Endothelial cell of umbilical vein (primary cell): ENCODE results near the gene DLG5. TPM values are rescaled to one million over a fixed set of nuclear protein-coding genes. Genes with fewer than 3 reads are reported as not detected.

Experiments
- BruUV-seq: library from RNA; stranded (reverse); fragments of 400-500 nt; replicated peaks from 2 replicates; lab custom pipeline; 2021; lab: Mats Ljungman, UMichigan
- CTCF ChIA-PET: fragments of 300-600, 350-600 bp; sonication (Branson Sonifier 250); formaldehyde crosslinking; loops from one replicate; lab custom pipeline; 2021; ENCODE audit warnings: antibody characterized with exemption, inconsistent platforms; lab: Charles Lee
- POLR2A ChIA-PET: fragments of 300-600, 350-600 bp; sonication (Branson Sonifier 250); formaldehyde crosslinking; loops from one replicate; lab custom pipeline; 2021; ENCODE audit warnings: antibody characterized with exemption, inconsistent platforms; lab: Charles Lee
- DNase-seq: peaks from one replicate; pipeline ENCODE4 v3.0.0-alpha.2; 2011; ENCODE audit warnings: low read depth, low spot score
- FAIRE-seq: peaks from 2 replicates; lab custom pipeline; 2011; peaks lifted over from hg19 to GRCh38; lab: Jason Lieb, UNC
- H2AFZ ChIP-seq: 2 replicates; pipeline ENCODE4 v1.6.0; 2012; ENCODE audit warnings: low read depth, low read length, control low read depth, inconsistent platforms
- H3K27ac ChIP-seq: 2 replicates; pipeline ENCODE4 v1.5.1; 2011; ENCODE audit warnings: low read depth, mild to moderate bottlenecking, control low read depth, low read length, moderate library complexity; ENCODE audit not compliant: insufficient read depth
- H3K27me3 ChIP-seq, 2 experiments: 2 replicates each; pipeline versions ENCODE4 v1.6.0 to v1.6.1; 2011; ENCODE audit warnings: low read length in 2 of 2, mixed read lengths in 1 of 2; ENCODE audit not compliant: control insufficient read depth in 2 of 2, insufficient read depth in 2 of 2
- H3K36me3 ChIP-seq, 2 experiments: 2 replicates in 1 of 2; 3 replicates in 1 of 2; pipeline ENCODE4 v1.5.1; 2011; ENCODE audit warnings: low read length in 2 of 2, mild to moderate bottlenecking in 1 of 2, moderate library complexity in 1 of 2; ENCODE audit not compliant: control insufficient read depth in 2 of 2, insufficient read depth in 2 of 2; ENCODE audit errors: extremely low read depth in 1 of 2
- H3K4me1 ChIP-seq: 3 replicates; pipeline ENCODE4 v1.5.1; 2011; ENCODE audit warnings: mild to moderate bottlenecking, low read length; ENCODE audit not compliant: control insufficient read depth, insufficient read depth; ENCODE audit errors: extremely low read depth
- H3K4me2 ChIP-seq: 2 replicates; pipeline ENCODE4 v1.6.1; 2011; ENCODE audit warnings: low read length, control low read depth, mixed read lengths; ENCODE audit not compliant: insufficient read depth
- H3K4me3 ChIP-seq, 3 experiments: fragments of 200-600 bp in 1 of 3; sonication (generic), shearing (Covaris generic) in 1 of 3; replicated peaks in 1 of 3; 2 replicates each; pipeline ENCODE4 v1.5.1; 2011 to 2016; ENCODE audit warnings: control low read depth in 3 of 3, low read length in 3 of 3, mild to moderate bottlenecking in 2 of 3, inconsistent platforms in 1 of 3, low read depth in 1 of 3, moderate library complexity in 1 of 3; ENCODE audit not compliant: insufficient read depth in 1 of 3
- H3K79me2 ChIP-seq: 2 replicates; pipeline ENCODE4 v1.6.0; 2012; ENCODE audit warnings: low read length, inconsistent platforms; ENCODE audit not compliant: control insufficient read depth, insufficient read depth
- H3K9ac ChIP-seq: replicated peaks from 2 replicates; pipeline ENCODE3; 2011; ENCODE audit warnings: low read length, control low read depth; ENCODE audit not compliant: insufficient read depth; ENCODE audit errors: extremely low read depth
- H3K9me1 ChIP-seq: replicated peaks from 3 replicates; pipeline ENCODE4 v1.6.0; 2011; ENCODE audit warnings: mild to moderate bottlenecking, low read length; ENCODE audit not compliant: control insufficient read depth, insufficient read depth; ENCODE audit errors: extremely low read depth
- H3K9me3 ChIP-seq: replicated peaks from 2 replicates; pipeline ENCODE4 v1.5.1; 2012; ENCODE audit warnings: low read length, inconsistent platforms; ENCODE audit not compliant: control insufficient read depth, insufficient read depth
- H4K20me1 ChIP-seq: replicated peaks from 2 replicates; pipeline ENCODE3; 2011; ENCODE audit warnings: mild to moderate bottlenecking, low read length; ENCODE audit not compliant: control insufficient read depth, insufficient read depth; ENCODE audit errors: extremely low read depth
- EZH2 ChIP-seq: IDR thresholded peaks from 2 replicates; pipeline ENCODE4 v1.6.1; 2012; ENCODE audit warnings: borderline replicate concordance, low read depth, mild to moderate bottlenecking, moderate library complexity, low read length, inconsistent platforms; ENCODE audit not compliant: severe bottlenecking
- FOS ChIP-seq: IDR thresholded peaks from 2 replicates; pipeline ENCODE4 v1.6.1; 2011; ENCODE audit warnings: mild to moderate bottlenecking, low read length, moderate library complexity, borderline replicate concordance; ENCODE audit not compliant: insufficient read depth
- GATA2 ChIP-seq: IDR thresholded peaks from 2 replicates; pipeline ENCODE4 v1.7.0; 2011; ENCODE audit warnings: low read depth, mild to moderate bottlenecking, moderate library complexity, mixed read lengths, low read length; ENCODE audit not compliant: insufficient read length, insufficient read depth
- JUN ChIP-seq: IDR thresholded peaks from 2 replicates; pipeline ENCODE4 v1.6.1; 2011; ENCODE audit warnings: borderline replicate concordance, low read depth; ENCODE audit not compliant: insufficient read length, insufficient read depth
- MYC ChIP-seq: IDR thresholded peaks from one replicate; pipeline ENCODE4 v1.6.1; 2011; ENCODE audit warnings: mild to moderate bottlenecking, low read depth, low read length
- POLR2A ChIP-seq: IDR thresholded peaks from 2 replicates; pipeline ENCODE4 v1.6.1; 2012; ENCODE audit warnings: low read depth, mild to moderate bottlenecking, control low read depth, low read length
- POLR2AphosphoS5 ChIP-seq: IDR thresholded peaks from 2 replicates; pipeline ENCODE4 v1.6.1; 2012; ENCODE audit warnings: low read depth, mild to moderate bottlenecking, control low read depth, low read length, moderate library complexity; ENCODE audit not compliant: insufficient read depth
- dilution Hi-C: fragments of 300-500 bp; cut with MboI; formaldehyde crosslinking; loops from one replicate; pipeline ENCODE4 v1.15.0; 2019; ENCODE audit warnings: low sequenced_read_pairs; ENCODE audit not compliant: extremely low pct_ligation_motif_present
- intact Hi-C: fragments of 100-400 bp; cut with micrococcal nuclease; formaldehyde crosslinking; loops from one replicate; pipeline ENCODE4 v1.10.0; 2022
- polyA plus RNA-seq, 4 experiments: library from polyadenylated mRNA; depleted of rRNA in 3 of 4; stranded (reverse) in 3 of 4; unstranded in 1 of 4; fragments of >200 nt; gene quantifications; 2 replicates each; pipeline versions ENCODE4 v1.2.1 to v1.2.3, GENCODE V29; 2011 to 2012; ENCODE audit warnings: missing spikeins in 1 of 4
- total RNA-seq: library from RNA; stranded (reverse); gene quantifications from 2 replicates; pipeline ENCODE4 v1.2.3, GENCODE V29; 2021
- TF ChIP-seq, protein P1 (sequence below): IDR thresholded peaks from 2 replicates; pipeline ENCODE4 v1.6.1; 2011; ENCODE audit not compliant: insufficient read depth, insufficient read length
- TF ChIP-seq, protein P2 (sequence below), 2 donors: IDR thresholded peaks; 1 replicate in 1 of 2; 2 replicates in 1 of 2; pipeline ENCODE4 v1.5.1; 2011; ENCODE audit warnings: low read length in 2 of 2, mild to moderate bottlenecking in 2 of 2, moderate library complexity in 2 of 2, control low read depth in 1 of 2, inconsistent platforms in 1 of 2, low read depth in 1 of 2; ENCODE audit not compliant: insufficient read depth in 1 of 2; ENCODE audit errors: extremely low read depth in 1 of 2

The DLG5 gene
- total and polyA plus RNA-seq, 2 donors (not counting 3 experiments of a cell fraction or from before 2014, with no cell fraction given), result 12.3 to 24.9 TPM

DNA sequence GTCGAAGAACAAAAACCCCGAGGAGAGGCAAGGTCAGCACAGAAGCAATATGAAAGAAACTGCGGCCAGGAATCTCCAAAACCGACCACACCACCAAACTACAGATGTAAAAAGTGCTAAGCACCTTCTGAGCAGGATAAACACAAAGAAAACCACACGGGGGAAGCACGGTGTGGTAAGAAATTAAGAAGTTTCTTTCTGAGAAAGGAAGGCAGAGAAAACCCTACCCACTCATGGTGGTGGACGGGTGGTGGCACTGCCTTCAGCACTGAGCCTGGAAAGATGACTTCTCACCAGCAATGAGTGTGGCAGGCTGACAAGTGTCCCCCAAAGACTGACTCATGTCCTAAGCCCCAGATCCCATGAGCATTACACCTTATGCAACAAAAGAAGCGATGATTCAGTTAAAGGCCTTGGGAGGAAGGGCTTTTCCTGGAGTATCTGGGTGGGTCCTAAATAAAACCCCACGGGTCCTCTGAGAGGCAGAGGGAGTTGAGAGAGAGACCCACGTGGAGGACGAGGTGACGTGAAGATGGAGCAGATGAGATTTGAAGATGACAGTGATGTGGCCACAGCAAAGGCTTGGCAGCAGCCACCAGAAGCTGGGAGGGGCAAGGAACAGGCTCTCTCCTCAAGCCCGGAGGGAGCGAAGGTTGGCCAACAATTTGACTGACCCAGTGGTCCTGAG, 124.9 kb downstream of the DLG5 start:
- H3K27me3 ChIP-seq, result no peaks in the 10 kb centered on the region
- POLR2A ChIA-PET, result no interaction called here
- TF ChIP-seq JUN (no peak), EZH2 (no peak), FOS (no peak), GATA2 (no peak), POLR2A (no peak), MYC (no peak), POLR2AphosphoS5 (no peak)
- TF ChIP-seq, protein P1, sequence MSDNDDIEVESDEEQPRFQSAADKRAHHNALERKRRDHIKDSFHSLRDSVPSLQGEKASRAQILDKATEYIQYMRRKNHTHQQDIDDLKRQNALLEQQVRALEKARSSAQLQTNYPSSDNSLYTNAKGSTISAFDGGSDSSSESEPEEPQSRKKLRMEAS, result no peak
- TF ChIP-seq, protein P2, sequence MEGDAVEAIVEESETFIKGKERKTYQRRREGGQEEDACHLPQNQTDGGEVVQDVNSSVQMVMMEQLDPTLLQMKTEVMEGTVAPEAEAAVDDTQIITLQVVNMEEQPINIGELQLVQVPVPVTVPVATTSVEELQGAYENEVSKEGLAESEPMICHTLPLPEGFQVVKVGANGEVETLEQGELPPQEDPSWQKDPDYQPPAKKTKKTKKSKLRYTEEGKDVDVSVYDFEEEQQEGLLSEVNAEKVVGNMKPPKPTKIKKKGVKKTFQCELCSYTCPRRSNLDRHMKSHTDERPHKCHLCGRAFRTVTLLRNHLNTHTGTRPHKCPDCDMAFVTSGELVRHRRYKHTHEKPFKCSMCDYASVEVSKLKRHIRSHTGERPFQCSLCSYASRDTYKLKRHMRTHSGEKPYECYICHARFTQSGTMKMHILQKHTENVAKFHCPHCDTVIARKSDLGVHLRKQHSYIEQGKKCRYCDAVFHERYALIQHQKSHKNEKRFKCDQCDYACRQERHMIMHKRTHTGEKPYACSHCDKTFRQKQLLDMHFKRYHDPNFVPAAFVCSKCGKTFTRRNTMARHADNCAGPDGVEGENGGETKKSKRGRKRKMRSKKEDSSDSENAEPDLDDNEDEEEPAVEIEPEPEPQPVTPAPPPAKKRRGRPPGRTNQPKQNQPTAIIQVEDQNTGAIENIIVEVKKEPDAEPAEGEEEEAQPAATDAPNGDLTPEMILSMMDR (IDR thresholded peaks at IDR 0.05; ENCODE audit: extremely low read depth in 1 of 2, insufficient read depth in 1 of 2, low read depth in 1 of 2, low read length in 2 of 2), result no peak
- H2AFZ ChIP-seq, result no peak overlapping the region
- no peaks in the 10 kb centered on the region for H3K9me3 ChIP-seq
- no TSS peak for BruUV-seq
- CTCF ChIA-PET, result no interaction called here
- H3K9ac ChIP-seq, result no peak overlapping the region
- DNase-seq, result no peak
- intact Hi-C loops (no loop called here), dilution Hi-C loops (no loop called here)
- H4K20me1 ChIP-seq, result no peaks in the 10 kb centered on the region
- no peak overlapping the region for H3K4me3 ChIP-seq
- no peak overlapping the region for H3K4me2 ChIP-seq
- H3K27ac ChIP-seq, result no peak overlapping the region
- H3K9me1 ChIP-seq, result no peaks in the 10 kb centered on the region
- no peaks in the 10 kb centered on the region for H3K4me1 ChIP-seq
- no peak for FAIRE-seq
- H3K79me2 ChIP-seq, result no peaks in the 10 kb centered on the region
- peaks cover 6 to 20% of the 10 kb centered on the region in 2 experiments for H3K36me3 ChIP-seq
